HL-60 (cell line): ENCODE results near the gene ANO7.

Experiments
- SPI1 ChIP-seq: IDR thresholded peaks from 2 replicates; pipeline ENCODE4 v1.6.1; 2012; ENCODE audit warnings: low read depth, mild to moderate bottlenecking, borderline replicate concordance
- TF ChIP-seq, protein P1 (sequence below): IDR thresholded peaks from 2 replicates; pipeline ENCODE4 v1.6.1; 2012; ENCODE audit warnings: low read depth; ENCODE audit not compliant: insufficient replicate concordance
- TF ChIP-seq, protein P2 (sequence below): IDR thresholded peaks from one replicate; pipeline ENCODE4 v1.5.1; 2011; ENCODE audit warnings: low read length, control low read depth, inconsistent platforms; ENCODE audit not compliant: insufficient read depth

DNA sequence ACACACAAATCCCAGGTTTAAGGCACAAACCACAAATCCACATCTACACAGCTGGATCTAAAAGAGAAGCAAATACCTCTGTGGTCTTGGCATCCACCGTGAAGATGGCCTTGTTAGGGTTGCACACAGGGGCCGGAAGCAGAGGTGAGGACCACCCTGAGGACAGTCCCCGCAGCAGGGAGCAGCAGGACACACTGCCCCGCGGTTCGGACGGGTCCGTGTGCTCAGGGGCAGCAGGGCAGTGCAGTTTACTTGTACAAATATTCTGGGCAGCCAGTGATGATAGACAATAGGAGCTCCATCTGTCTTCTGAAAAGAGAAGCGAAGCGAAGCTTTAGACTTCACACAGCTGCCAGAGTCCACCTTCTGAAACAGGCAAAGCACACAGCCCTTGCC is 48.0 kb upstream of the ANO7 start:
- TF ChIP-seq, protein P1, sequence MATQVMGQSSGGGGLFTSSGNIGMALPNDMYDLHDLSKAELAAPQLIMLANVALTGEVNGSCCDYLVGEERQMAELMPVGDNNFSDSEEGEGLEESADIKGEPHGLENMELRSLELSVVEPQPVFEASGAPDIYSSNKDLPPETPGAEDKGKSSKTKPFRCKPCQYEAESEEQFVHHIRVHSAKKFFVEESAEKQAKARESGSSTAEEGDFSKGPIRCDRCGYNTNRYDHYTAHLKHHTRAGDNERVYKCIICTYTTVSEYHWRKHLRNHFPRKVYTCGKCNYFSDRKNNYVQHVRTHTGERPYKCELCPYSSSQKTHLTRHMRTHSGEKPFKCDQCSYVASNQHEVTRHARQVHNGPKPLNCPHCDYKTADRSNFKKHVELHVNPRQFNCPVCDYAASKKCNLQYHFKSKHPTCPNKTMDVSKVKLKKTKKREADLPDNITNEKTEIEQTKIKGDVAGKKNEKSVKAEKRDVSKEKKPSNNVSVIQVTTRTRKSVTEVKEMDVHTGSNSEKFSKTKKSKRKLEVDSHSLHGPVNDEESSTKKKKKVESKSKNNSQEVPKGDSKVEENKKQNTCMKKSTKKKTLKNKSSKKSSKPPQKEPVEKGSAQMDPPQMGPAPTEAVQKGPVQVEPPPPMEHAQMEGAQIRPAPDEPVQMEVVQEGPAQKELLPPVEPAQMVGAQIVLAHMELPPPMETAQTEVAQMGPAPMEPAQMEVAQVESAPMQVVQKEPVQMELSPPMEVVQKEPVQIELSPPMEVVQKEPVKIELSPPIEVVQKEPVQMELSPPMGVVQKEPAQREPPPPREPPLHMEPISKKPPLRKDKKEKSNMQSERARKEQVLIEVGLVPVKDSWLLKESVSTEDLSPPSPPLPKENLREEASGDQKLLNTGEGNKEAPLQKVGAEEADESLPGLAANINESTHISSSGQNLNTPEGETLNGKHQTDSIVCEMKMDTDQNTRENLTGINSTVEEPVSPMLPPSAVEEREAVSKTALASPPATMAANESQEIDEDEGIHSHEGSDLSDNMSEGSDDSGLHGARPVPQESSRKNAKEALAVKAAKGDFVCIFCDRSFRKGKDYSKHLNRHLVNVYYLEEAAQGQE, result no peak
- TF ChIP-seq SPI1, result no peak
- TF ChIP-seq, protein P2, sequence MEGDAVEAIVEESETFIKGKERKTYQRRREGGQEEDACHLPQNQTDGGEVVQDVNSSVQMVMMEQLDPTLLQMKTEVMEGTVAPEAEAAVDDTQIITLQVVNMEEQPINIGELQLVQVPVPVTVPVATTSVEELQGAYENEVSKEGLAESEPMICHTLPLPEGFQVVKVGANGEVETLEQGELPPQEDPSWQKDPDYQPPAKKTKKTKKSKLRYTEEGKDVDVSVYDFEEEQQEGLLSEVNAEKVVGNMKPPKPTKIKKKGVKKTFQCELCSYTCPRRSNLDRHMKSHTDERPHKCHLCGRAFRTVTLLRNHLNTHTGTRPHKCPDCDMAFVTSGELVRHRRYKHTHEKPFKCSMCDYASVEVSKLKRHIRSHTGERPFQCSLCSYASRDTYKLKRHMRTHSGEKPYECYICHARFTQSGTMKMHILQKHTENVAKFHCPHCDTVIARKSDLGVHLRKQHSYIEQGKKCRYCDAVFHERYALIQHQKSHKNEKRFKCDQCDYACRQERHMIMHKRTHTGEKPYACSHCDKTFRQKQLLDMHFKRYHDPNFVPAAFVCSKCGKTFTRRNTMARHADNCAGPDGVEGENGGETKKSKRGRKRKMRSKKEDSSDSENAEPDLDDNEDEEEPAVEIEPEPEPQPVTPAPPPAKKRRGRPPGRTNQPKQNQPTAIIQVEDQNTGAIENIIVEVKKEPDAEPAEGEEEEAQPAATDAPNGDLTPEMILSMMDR, result no peak
